ENCODE results near the gene USP6NL.

The USP6NL gene

DNA sequence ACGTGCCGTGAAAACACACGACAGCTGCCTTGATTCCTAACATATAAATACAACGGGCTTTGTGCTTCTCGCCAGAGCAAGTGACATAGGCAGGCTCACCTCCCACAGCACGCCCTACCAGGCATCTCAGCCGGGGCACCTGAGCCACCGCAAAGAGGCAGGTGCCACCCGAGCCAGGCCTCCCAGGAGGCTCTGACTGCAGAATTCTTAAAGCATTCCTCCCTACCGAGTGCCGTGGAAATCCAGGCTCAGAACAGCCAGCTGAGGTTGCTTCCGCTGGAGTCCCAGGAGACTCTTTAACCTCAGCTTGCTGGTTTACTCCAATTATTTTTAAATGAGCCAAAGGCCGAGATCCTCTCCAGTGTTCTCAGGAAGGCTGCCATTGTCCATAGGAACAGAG is 206.5 kb downstream of the USP6NL start:
- no peak for DNase-seq
